ENCODE data around the gene EPN1. TPM values are rescaled to one million over a fixed set of nuclear protein-coding genes. Genes with fewer than 3 reads are reported as not detected.
"Not testable (repeated sequence)": the region's sequence is repeated elsewhere in the genome, so short reads cannot be mapped to it uniquely, and the experiment has no call there.

Gene EPN1
- total RNA-seq, 1 donor from 2014 or later, result 145 TPM

DNA sequence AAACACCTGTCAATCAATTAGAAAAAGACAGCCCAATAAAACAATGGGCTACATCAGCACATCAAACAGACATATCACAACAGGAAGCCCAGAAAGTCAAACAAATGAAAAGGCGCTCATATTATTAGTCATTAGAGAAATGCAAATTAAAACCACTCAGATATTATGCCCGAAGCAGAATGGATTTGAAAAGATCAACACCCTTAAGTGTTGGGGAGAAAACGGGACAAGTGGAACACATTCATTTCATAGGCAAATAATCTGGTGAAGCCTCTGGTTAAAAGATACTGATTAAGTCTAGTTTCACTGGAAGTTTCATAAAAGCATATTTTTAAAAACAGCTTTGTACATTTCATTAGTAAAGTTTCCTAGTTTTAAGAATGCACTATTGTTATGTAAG is 45.8 kb downstream of the EPN1 start:
- Histone ChIP-seq H3K79me2 (ENCODE audit: insufficient read depth, low read length) (no peaks in the 10 kb centered on the region), H3K27ac (ENCODE audit: low read depth, low read length) (no peak overlapping the region), H3K27me3 (ENCODE audit: insufficient read depth, low read length) (no peaks in the 10 kb centered on the region), H3K9ac (ENCODE audit: low read length) (no peak overlapping the region), H3K9me3 (ENCODE audit: insufficient read depth, low read depth, low read length) (no peaks in the 10 kb centered on the region), H4K20me1 (ENCODE audit: insufficient read depth, low read length) (no peaks in the 10 kb centered on the region), H3K4me1 (ENCODE audit: insufficient read depth, low read length) (no peaks in the 10 kb centered on the region), H2AFZ (ENCODE audit: low read depth, low read length) (no peak overlapping the region), H3K36me3 (ENCODE audit: insufficient read depth, low read length) (no peaks in the 10 kb centered on the region), H3K4me2 (ENCODE audit: low read length) (no peak overlapping the region), H3K4me3 (ENCODE audit: insufficient read depth, low read depth, low read length) (no peak overlapping the region)
- H3K4me1 Mint-ChIP-seq (ENCODE audit: low read depth, unreplicated experiment), result no peaks in the 10 kb centered on the region
- no peak overlapping the region for H3K27ac Mint-ChIP-seq (ENCODE audit: unreplicated experiment)
- TF ChIP-seq EZH2 (IDR thresholded peaks at IDR 0.05; ENCODE audit: insufficient read depth, low read length), result no peak
- TF ChIP-seq, protein P1, sequence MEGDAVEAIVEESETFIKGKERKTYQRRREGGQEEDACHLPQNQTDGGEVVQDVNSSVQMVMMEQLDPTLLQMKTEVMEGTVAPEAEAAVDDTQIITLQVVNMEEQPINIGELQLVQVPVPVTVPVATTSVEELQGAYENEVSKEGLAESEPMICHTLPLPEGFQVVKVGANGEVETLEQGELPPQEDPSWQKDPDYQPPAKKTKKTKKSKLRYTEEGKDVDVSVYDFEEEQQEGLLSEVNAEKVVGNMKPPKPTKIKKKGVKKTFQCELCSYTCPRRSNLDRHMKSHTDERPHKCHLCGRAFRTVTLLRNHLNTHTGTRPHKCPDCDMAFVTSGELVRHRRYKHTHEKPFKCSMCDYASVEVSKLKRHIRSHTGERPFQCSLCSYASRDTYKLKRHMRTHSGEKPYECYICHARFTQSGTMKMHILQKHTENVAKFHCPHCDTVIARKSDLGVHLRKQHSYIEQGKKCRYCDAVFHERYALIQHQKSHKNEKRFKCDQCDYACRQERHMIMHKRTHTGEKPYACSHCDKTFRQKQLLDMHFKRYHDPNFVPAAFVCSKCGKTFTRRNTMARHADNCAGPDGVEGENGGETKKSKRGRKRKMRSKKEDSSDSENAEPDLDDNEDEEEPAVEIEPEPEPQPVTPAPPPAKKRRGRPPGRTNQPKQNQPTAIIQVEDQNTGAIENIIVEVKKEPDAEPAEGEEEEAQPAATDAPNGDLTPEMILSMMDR (IDR thresholded peaks at IDR 0.05; ENCODE audit: insufficient read depth, low read depth, low read length), result no peak
- H3K4me3 Mint-ChIP-seq (ENCODE audit: unreplicated experiment), result no peak overlapping the region
- peaks cover 26% of the 10 kb centered on the region for H3K9me3 Mint-ChIP-seq (ENCODE audit: unreplicated experiment)
- no peak for FAIRE-seq
- no peaks in the 10 kb centered on the region for H3K27me3 Mint-ChIP-seq (ENCODE audit: low read depth, unreplicated experiment)
- no peaks in the 10 kb centered on the region for H3K36me3 Mint-ChIP-seq (ENCODE audit: low read depth, unreplicated experiment)
- no peak for DNase-seq (ENCODE audit: low read depth)

DNA sequence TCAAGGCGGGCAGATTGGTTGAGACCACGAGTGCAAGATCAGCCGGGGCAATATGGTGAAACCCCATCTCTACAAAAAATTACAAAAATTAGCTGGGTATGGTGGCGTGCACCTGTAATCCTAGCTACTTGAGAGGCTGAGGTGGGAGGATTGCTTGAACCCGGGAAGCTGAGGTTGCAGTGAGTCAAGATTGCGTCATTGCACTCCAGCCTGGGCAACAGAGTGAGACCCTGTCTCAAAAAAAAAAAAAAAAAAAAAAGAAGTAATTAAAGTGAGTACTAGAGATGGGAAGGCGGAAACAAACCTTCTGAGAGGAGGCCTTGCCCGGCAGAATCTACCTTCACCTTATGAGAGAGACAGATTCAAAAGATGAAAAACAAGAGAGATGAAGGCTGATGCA is 48.5 kb downstream of the EPN1 start:
- Mint-ChIP-seq H3K4me3 (ENCODE audit: unreplicated experiment) (no peak overlapping the region), H3K36me3 (ENCODE audit: low read depth, unreplicated experiment) (no peaks in the 10 kb centered on the region), H3K9me3 (ENCODE audit: unreplicated experiment) (peaks cover 18% of the 10 kb centered on the region), H3K27ac (ENCODE audit: unreplicated experiment) (no peak overlapping the region), H3K4me1 (ENCODE audit: low read depth, unreplicated experiment) (no peaks in the 10 kb centered on the region), H3K27me3 (ENCODE audit: low read depth, unreplicated experiment) (no peaks in the 10 kb centered on the region)
- H3K9me3 ChIP-seq (ENCODE audit: insufficient read depth, low read depth, low read length), result no peaks in the 10 kb centered on the region
- H3K27ac ChIP-seq (ENCODE audit: low read depth, low read length), result no peak overlapping the region
- H3K4me2 ChIP-seq (ENCODE audit: low read length), result no peak overlapping the region
- TF ChIP-seq, protein P1 (IDR thresholded peaks at IDR 0.05; ENCODE audit: insufficient read depth, low read depth, low read length), result no peak
- no peak for TF ChIP-seq EZH2 (IDR thresholded peaks at IDR 0.05; ENCODE audit: insufficient read depth, low read length)
- H2AFZ ChIP-seq (ENCODE audit: low read depth, low read length), result no peak overlapping the region
- H3K79me2 ChIP-seq (ENCODE audit: insufficient read depth, low read length), result no peaks in the 10 kb centered on the region
- no peak overlapping the region for H3K4me3 ChIP-seq (ENCODE audit: insufficient read depth, low read depth, low read length)
- no peaks in the 10 kb centered on the region for H4K20me1 ChIP-seq (ENCODE audit: insufficient read depth, low read length)
- H3K4me1 ChIP-seq (ENCODE audit: insufficient read depth, low read length), result no peaks in the 10 kb centered on the region
- no peak overlapping the region for H3K9ac ChIP-seq (ENCODE audit: low read length)
- H3K27me3 ChIP-seq (ENCODE audit: insufficient read depth, low read length), result no peaks in the 10 kb centered on the region
- DNase-seq (ENCODE audit: low read depth), result no peak
- H3K36me3 ChIP-seq (ENCODE audit: insufficient read depth, low read length), result no peaks in the 10 kb centered on the region
- no peak for FAIRE-seq

DNA sequence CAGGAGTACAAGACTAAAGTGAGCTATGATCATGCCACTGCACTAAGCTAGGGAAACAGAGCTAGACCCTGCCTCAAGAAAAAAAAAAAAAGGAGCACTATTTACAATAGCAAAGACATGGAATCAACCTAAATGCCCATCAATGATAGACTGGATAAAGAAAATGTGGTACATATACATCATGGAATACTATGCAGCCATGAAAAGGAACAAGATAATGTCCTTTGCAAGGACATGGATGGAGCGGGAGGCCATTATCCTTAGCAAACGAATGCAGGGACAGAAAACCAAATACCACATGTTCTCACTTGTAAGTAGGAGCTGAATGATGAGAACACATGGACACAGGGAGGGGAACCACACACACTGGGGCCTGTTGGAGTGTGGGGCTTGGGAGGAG is 55.4 kb downstream of the EPN1 start:
- not testable (repeated sequence) for H3K9ac ChIP-seq (ENCODE audit: low read length); H4K20me1 ChIP-seq (ENCODE audit: insufficient read depth, low read length); H3K27me3 ChIP-seq (ENCODE audit: insufficient read depth, low read length); H3K4me3 Mint-ChIP-seq (ENCODE audit: unreplicated experiment); H3K36me3 Mint-ChIP-seq (ENCODE audit: low read depth, unreplicated experiment); H3K4me1 Mint-ChIP-seq (ENCODE audit: low read depth, unreplicated experiment); H3K79me2 ChIP-seq (ENCODE audit: insufficient read depth, low read length); H3K27ac ChIP-seq (ENCODE audit: low read depth, low read length); H3K36me3 ChIP-seq (ENCODE audit: insufficient read depth, low read length); H3K4me1 ChIP-seq (ENCODE audit: insufficient read depth, low read length); H3K4me2 ChIP-seq (ENCODE audit: low read length); H2AFZ ChIP-seq (ENCODE audit: low read depth, low read length); H3K9me3 ChIP-seq (ENCODE audit: insufficient read depth, low read depth, low read length); H3K4me3 ChIP-seq (ENCODE audit: insufficient read depth, low read depth, low read length); H3K27me3 Mint-ChIP-seq (ENCODE audit: low read depth, unreplicated experiment); FAIRE-seq; DNase-seq (ENCODE audit: low read depth); H3K27ac Mint-ChIP-seq (ENCODE audit: unreplicated experiment)
- H3K9me3 Mint-ChIP-seq (ENCODE audit: unreplicated experiment), result peaks cover 12% of the 10 kb centered on the region

All from astrocyte (in vitro differentiated cells and primary cell).